Measurements from ENCODE around the gene SPDYE2. TPM values are rescaled to one million over a fixed set of nuclear protein-coding genes. Genes with fewer than 3 reads are reported as not detected.
A peak's percentile ranks its signal among the peaks of the same experiment; 100 is the strongest.
"Not testable (repeated sequence)": the region's sequence is repeated elsewhere in the genome, so short reads cannot be mapped to it uniquely, and the experiment has no call there.

SPDYE2 gene
- total RNA-seq, 1 donor = not detected

- H3K4me3 ChIP-seq (ENCODE audit: low read depth, low read length); DNase-seq (ENCODE audit: low read depth): not testable (repeated sequence)
Observed at GRCh38 chr7:102531583-102531982, 19.4 kb upstream of the SPDYE2 start.

GRCh38 chr7:102532127-102532526 lies 18.9 kb upstream of the SPDYE2 start:
- DNase-seq (ENCODE audit: low read depth); H3K4me3 ChIP-seq (ENCODE audit: low read depth, low read length): not testable (repeated sequence)

GRCh38 chr7:102535062-102535615 lies 15.9 kb upstream of the SPDYE2 start:
- not testable (repeated sequence) for DNase-seq (ENCODE audit: low read depth); H3K4me3 ChIP-seq (ENCODE audit: low read depth, low read length)

- H3K4me3 ChIP-seq (ENCODE audit: low read depth, low read length); DNase-seq (ENCODE audit: low read depth): not testable (repeated sequence)
Observed at GRCh38 chr7:102540604-102541003, 10.4 kb upstream of the SPDYE2 start.

GRCh38 chr7:102542083-102542482 lies 8.9 kb upstream of the SPDYE2 start:
- DNase-seq (ENCODE audit: low read depth); H3K4me3 ChIP-seq (ENCODE audit: low read depth, low read length): not testable (repeated sequence)

GRCh38 chr7:102542771-102543170 lies 8.3 kb upstream of the SPDYE2 start:
- H3K4me3 ChIP-seq (ENCODE audit: low read depth, low read length); DNase-seq (ENCODE audit: low read depth): not testable (repeated sequence)

- not testable (repeated sequence) for H3K4me3 ChIP-seq (ENCODE audit: low read depth, low read length); DNase-seq (ENCODE audit: low read depth)
Observed at GRCh38 chr7:102543596-102543995, 7.4 kb upstream of the SPDYE2 start, which contains the start of gene UPK3BL2. Gene UPK3BL2, minus strand, starts transcription at chr7:102543696. Its CDS starts 60 bp downstream, at chr7:102543636.

GRCh38 chr7:102544372-102544771 lies 6.7 kb upstream of the SPDYE2 start:
- DNase-seq (ENCODE audit: low read depth); H3K4me3 ChIP-seq (ENCODE audit: low read depth, low read length): not testable (repeated sequence)

GRCh38 chr7:102545288-102545687 lies 5.7 kb upstream of the SPDYE2 start:
- not testable (repeated sequence) for H3K4me3 ChIP-seq (ENCODE audit: low read depth, low read length); DNase-seq (ENCODE audit: low read depth)

- not testable (repeated sequence) for H3K4me3 ChIP-seq (ENCODE audit: low read depth, low read length); DNase-seq (ENCODE audit: low read depth)
Observed at GRCh38 chr7:102546353-102546752, 4.7 kb upstream of the SPDYE2 start.

GRCh38 chr7:102568620-102569019 lies 17.6 kb downstream of the SPDYE2 start:
- H3K4me3 ChIP-seq (ENCODE audit: low read depth, low read length); DNase-seq (ENCODE audit: low read depth): not testable (repeated sequence)

GRCh38 chr7:102572261-102573239 lies 21.5 kb downstream of the SPDYE2 start, which contains the start of gene POLR2J3:
Gene POLR2J3, minus strand, starts transcription at chr7:102572583. Its CDS starts 62 bp downstream, at chr7:102572521.
- DNase-seq (ENCODE audit: low read depth) = peak; percentile 92
- peak within 1 kb of the TSS; percentile 66 for H3K4me3 ChIP-seq (ENCODE audit: low read depth, low read length)
- peak; percentile 51 for TF ChIP-seq CTCF (IDR thresholded peaks at IDR 0.05; ENCODE audit: insufficient read depth, low read depth, low read length)

- H3K4me3 ChIP-seq (ENCODE audit: low read depth, low read length); DNase-seq (ENCODE audit: low read depth): not testable (repeated sequence)
Observed at GRCh38 chr7:102574607-102575006, 23.6 kb downstream of the SPDYE2 start.

GRCh38 chr7:102576363-102576762 lies 25.3 kb downstream of the SPDYE2 start:
- H3K4me3 ChIP-seq (ENCODE audit: low read depth, low read length); DNase-seq (ENCODE audit: low read depth): not testable (repeated sequence)

GRCh38 chr7:102577315-102578240 lies 26.6 kb downstream of the SPDYE2 start:
- not testable (repeated sequence) for DNase-seq (ENCODE audit: low read depth)

GRCh38 chr7:102578486-102578885 lies 27.5 kb downstream of the SPDYE2 start:
- DNase-seq (ENCODE audit: low read depth); H3K4me3 ChIP-seq (ENCODE audit: low read depth, low read length): not testable (repeated sequence)

More at GRCh38 chr7:102577315-102578240, 26.6 kb downstream of the SPDYE2 start:
- not testable (repeated sequence) for H3K4me3 ChIP-seq (ENCODE audit: low read depth, low read length)

GRCh38 chr7:102581722-102582121 lies 30.7 kb downstream of the SPDYE2 start:
- not testable (repeated sequence) for DNase-seq (ENCODE audit: low read depth); H3K4me3 ChIP-seq (ENCODE audit: low read depth, low read length)
